Tibial nerve (tissue), 4 donors: ENCODE data around the gene ABL2. TPM values are rescaled to one million over a fixed set of nuclear protein-coding genes. Genes with fewer than 3 reads are reported as not detected.

Source experiments
- DNase-seq, 2 donors: peaks; one replicate each; pipeline ENCODE4 v3.0.0-alpha.2; 2019; ENCODE audit warnings: low spot score in 2 of 2
- H3K27ac ChIP-seq, 4 donors: fragments of 200-600 bp; sonication (generic) in 3 of 4; one replicate each; pipeline ENCODE4 v1.5.1; 2017 to 2019; ENCODE audit warnings: mild to moderate bottlenecking in 1 of 4
- H3K27me3 ChIP-seq, 2 donors: fragments of 200-600 bp; sonication (generic) in 1 of 2; one replicate each; pipeline versions ENCODE4 v1.5.1 to v1.6.0; 2017 to 2019
- H3K36me3 ChIP-seq, 3 donors: fragments of 200-600 bp; sonication (generic); one replicate each; pipeline ENCODE4 v1.5.1; 2018 to 2019
- H3K4me1 ChIP-seq, 4 donors: fragments of 200-600 bp; sonication (generic) in 3 of 4; one replicate each; pipeline ENCODE4 v1.5.1; 2017 to 2019
- H3K4me3 ChIP-seq, 4 donors: fragments of 200-600 bp; sonication (generic) in 3 of 4; one replicate each; pipeline ENCODE4 v1.5.1; 2017 to 2019; ENCODE audit warnings: mild to moderate bottlenecking in 1 of 4, moderate library complexity in 1 of 4
- H3K9me3 ChIP-seq, 4 donors: fragments of 200-600 bp; sonication (generic) in 3 of 4; one replicate each; pipeline ENCODE4 v1.5.1; 2017 to 2019
- EP300 ChIP-seq, 2 donors: sonication (generic); formaldehyde crosslinking; IDR thresholded peaks; one replicate each; pipeline ENCODE4 v1.6.1; 2017; ENCODE audit warnings: antibody characterized with exemption in 2 of 2, mild to moderate bottlenecking in 1 of 2
- POLR2A ChIP-seq, 2 donors: fragments of 450-650 bp; IDR thresholded peaks; one replicate each; pipeline ENCODE4 v1.6.1; 2017; ENCODE audit warnings: antibody characterized with exemption in 2 of 2, mild to moderate bottlenecking in 2 of 2, moderate library complexity in 2 of 2
- WGBS, 2 donors: methylation state at CpG; one replicate each; pipeline ENCODE4 v1.1.5; 2018; 5-methylcytosine and 5-hydroxymethylcytosine counted together
- total RNA-seq, 4 donors: library from RNA; depleted of rRNA; stranded (reverse); fragments of >200 nt; gene quantifications; one replicate each; pipeline ENCODE4 v1.1.0, GENCODE V29; 2016
- TF ChIP-seq, protein P1 (sequence below), 5 experiments: fragments of 200-600 bp in 3 of 5; fragments of 450-650 bp in 2 of 5; sonication (generic) in 3 of 5; IDR thresholded peaks; one replicate each; pipeline ENCODE4 v1.5.1; 2016 to 2019; ENCODE audit warnings: antibody characterized with exemption in 5 of 5, mild to moderate bottlenecking in 3 of 5, moderate library complexity in 2 of 5

Gene ABL2
- total RNA-seq, 4 donors from 2014 or later = 22.0 to 43.5 (median 27.0) TPM

DNA sequence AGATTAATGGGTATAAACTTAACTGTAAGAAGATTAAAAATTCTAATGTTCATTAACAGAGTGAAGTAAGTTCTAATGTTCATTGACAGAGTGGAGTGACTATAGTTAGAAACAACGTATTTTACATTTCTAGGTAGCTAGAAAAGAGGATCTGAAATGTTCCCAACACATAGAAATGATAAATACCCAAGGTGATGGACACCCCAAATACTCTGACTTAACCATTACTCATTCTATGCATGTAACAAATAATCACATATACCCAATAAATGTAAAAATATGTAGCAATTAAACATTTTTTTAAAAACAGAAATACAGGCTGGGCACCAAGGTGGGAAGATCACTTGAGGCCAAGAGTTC lies 62.1 kb downstream of the ABL2 start:
- H3K27ac ChIP-seq = peak overlapping the region in 2 of 4 donors; percentile 36 to 70
- WGBS, 2 donors = 85 to 86% methylated on average over 1 of the region's 1 CpG
- peaks cover 0 to 57% (median 13%) of the 10 kb centered on the region in 4 donors for H3K4me1 ChIP-seq
- TF ChIP-seq EP300 (IDR thresholded peaks at IDR 0.05) (no peak), POLR2A (IDR thresholded peaks at IDR 0.05) (no peak)
- TF ChIP-seq, protein P1, sequence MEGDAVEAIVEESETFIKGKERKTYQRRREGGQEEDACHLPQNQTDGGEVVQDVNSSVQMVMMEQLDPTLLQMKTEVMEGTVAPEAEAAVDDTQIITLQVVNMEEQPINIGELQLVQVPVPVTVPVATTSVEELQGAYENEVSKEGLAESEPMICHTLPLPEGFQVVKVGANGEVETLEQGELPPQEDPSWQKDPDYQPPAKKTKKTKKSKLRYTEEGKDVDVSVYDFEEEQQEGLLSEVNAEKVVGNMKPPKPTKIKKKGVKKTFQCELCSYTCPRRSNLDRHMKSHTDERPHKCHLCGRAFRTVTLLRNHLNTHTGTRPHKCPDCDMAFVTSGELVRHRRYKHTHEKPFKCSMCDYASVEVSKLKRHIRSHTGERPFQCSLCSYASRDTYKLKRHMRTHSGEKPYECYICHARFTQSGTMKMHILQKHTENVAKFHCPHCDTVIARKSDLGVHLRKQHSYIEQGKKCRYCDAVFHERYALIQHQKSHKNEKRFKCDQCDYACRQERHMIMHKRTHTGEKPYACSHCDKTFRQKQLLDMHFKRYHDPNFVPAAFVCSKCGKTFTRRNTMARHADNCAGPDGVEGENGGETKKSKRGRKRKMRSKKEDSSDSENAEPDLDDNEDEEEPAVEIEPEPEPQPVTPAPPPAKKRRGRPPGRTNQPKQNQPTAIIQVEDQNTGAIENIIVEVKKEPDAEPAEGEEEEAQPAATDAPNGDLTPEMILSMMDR (IDR thresholded peaks at IDR 0.05) = no peak
- no peak overlapping the region for H3K4me3 ChIP-seq
- no peaks in the 10 kb centered on the region for H3K9me3 ChIP-seq
- H3K36me3 ChIP-seq = no peaks in the 10 kb centered on the region
- H3K27me3 ChIP-seq = no peaks in the 10 kb centered on the region
- no peak for DNase-seq

- no peak for DNase-seq
- no peak overlapping the region for H3K4me3 ChIP-seq
- peaks cover 0 to 57% (median 13%) of the 10 kb centered on the region in 4 donors for H3K4me1 ChIP-seq
- no peaks in the 10 kb centered on the region for H3K36me3 ChIP-seq
- no peaks in the 10 kb centered on the region for H3K27me3 ChIP-seq
- 43 to 50% methylated on average over 8 of the region's 8 CpGs for WGBS, 2 donors
- TF ChIP-seq, protein P1 (IDR thresholded peaks at IDR 0.05) = no peak
- no peak for TF ChIP-seq POLR2A (IDR thresholded peaks at IDR 0.05)
- TF ChIP-seq EP300 (IDR thresholded peaks at IDR 0.05) = no peak
- peak overlapping the region in 2 of 4 donors; percentile 36 to 70 for H3K27ac ChIP-seq
- H3K9me3 ChIP-seq = no peaks in the 10 kb centered on the region
Measured at GRCh38 chr1:179166663-179167417, 62.6 kb downstream of the ABL2 start.

DNA sequence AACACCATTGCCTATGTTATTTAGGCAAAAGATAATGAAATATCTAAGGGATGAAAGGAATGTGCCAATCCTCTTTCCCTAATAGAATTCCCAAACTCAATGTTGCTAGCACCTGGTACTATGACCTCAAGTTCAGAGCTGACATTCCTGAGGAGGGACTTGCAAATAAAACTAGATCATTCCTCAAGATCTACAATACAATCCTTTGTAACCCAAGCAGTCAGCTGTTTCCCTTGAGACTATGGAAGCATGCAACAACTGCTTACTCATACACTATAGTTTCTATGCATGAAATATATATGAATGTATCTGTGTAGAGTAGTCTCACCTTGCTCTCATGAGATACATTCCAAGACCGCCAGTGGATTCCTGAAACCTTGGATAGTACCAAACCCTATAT lies 65.0 kb downstream of the ABL2 start:
- 60 to 70% methylated on average over 1 of the region's 1 CpG for WGBS, 2 donors
- Histone ChIP-seq H3K4me1 (peaks cover 0 to 45% (median 8%) of the 10 kb centered on the region in 4 donors), H3K4me3 (no peak overlapping the region), H3K27me3 (no peaks in the 10 kb centered on the region), H3K9me3 (no peaks in the 10 kb centered on the region), H3K27ac (peak overlapping the region in 1 of 4 donors; percentile 40), H3K36me3 (no peaks in the 10 kb centered on the region)
- DNase-seq = no peak
- TF ChIP-seq, protein P1 (IDR thresholded peaks at IDR 0.05) = no peak
- TF ChIP-seq POLR2A (IDR thresholded peaks at IDR 0.05) (no peak), EP300 (IDR thresholded peaks at IDR 0.05) (no peak)

DNA sequence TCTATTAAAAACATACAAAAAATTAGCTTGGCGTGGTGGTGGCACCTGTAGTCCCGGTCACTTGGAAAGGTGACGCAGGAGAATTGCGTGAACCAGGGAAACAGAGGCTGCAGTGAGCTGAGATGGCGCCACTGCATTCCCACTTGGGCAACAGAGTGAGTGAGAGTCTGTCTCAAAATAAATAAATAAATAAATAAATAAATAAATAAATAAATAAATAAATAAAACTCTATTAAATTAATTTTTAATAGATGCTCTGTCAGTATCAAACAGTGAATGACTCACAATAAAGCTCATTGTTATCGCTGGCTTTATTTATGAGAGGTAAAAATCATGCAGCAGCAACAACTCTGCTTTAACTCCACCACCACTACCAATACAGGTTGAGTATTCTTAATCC lies 72.8 kb downstream of the ABL2 start:
- Histone ChIP-seq H3K27me3 (no peaks in the 10 kb centered on the region), H3K9me3 (no peaks in the 10 kb centered on the region), H3K4me3 (no peak overlapping the region), H3K36me3 (no peaks in the 10 kb centered on the region), H3K4me1 (peaks cover 0 to 43% (median 9%) of the 10 kb centered on the region in 4 donors), H3K27ac (peak overlapping the region in 1 of 4 donors; percentile 76)
- TF ChIP-seq, protein P1 (IDR thresholded peaks at IDR 0.05) = no peak
- no peak for TF ChIP-seq EP300 (IDR thresholded peaks at IDR 0.05)
- no peak for TF ChIP-seq POLR2A (IDR thresholded peaks at IDR 0.05)
- WGBS, 2 donors = 97 to 98% methylated on average over 6 of the region's 6 CpGs
- no peak for DNase-seq

- H3K4me3 ChIP-seq = no peak overlapping the region
- H3K9me3 ChIP-seq = no peaks in the 10 kb centered on the region
- no peaks in the 10 kb centered on the region for H3K36me3 ChIP-seq
- no peaks in the 10 kb centered on the region for H3K27me3 ChIP-seq
- peaks cover 0 to 43% (median 9%) of the 10 kb centered on the region in 4 donors for H3K4me1 ChIP-seq
- TF ChIP-seq EP300 (IDR thresholded peaks at IDR 0.05) (no peak), POLR2A (IDR thresholded peaks at IDR 0.05) (no peak)
- TF ChIP-seq, protein P1 (IDR thresholded peaks at IDR 0.05) = no peak
- H3K27ac ChIP-seq = peak overlapping the region; percentile 17 to 76 (median 53)
- no peak for DNase-seq
- WGBS, 2 donors = 67 to 75% methylated on average over 1 of the region's 1 CpG
Measured at GRCh38 chr1:179156026-179156425, 73.5 kb downstream of the ABL2 start.
